Mucosa of descending colon (tissue), 3 donors: Measurements from ENCODE around the gene GSN. TPM values are rescaled to one million over a fixed set of nuclear protein-coding genes. Genes with fewer than 3 reads are reported as not detected.

Experiments used
- ATAC-seq: fragments of 200-7000 bp; cut with Tn5 transposase; one replicate; pipeline ENCODE4 v1.9.1; 2020; ENCODE audit warnings: mild to moderate bottlenecking, moderate library complexity
- DNase-seq, 3 donors: peaks; one replicate each; pipeline ENCODE4 v3.0.0-alpha.2; 2020
- H3K36me3 ChIP-seq: fragments of 200-600 bp; one replicate; pipeline ENCODE4 v1.8.0; 2021; ENCODE audit warnings: low read depth, mild to moderate bottlenecking
- H3K4me1 ChIP-seq: fragments of 200-600 bp; one replicate; pipeline ENCODE4 v1.8.0; 2021; ENCODE audit warnings: low read depth, mild to moderate bottlenecking
- H3K4me3 ChIP-seq: fragments of 200-600 bp; one replicate; pipeline ENCODE4 v1.8.0; 2021; ENCODE audit warnings: mild to moderate bottlenecking
- H3K9me3 ChIP-seq: fragments of 200-600 bp; one replicate; pipeline ENCODE4 v1.8.0; 2021; ENCODE audit warnings: mild to moderate bottlenecking
- intact Hi-C, 2 donors: fragments of 100-400 bp; cut with DNase I in 1 of 2; cut with micrococcal nuclease in 1 of 2; formaldehyde crosslinking; loops; one replicate each; pipeline versions ENCODE4 v1.11.0 to v1.11.1; 2022; cut with DNase I, micrococcal nuclease
- total RNA-seq, 3 donors: library from RNA; stranded (reverse); fragmentation: NEBNext Ultra II Directional in 2 of 3; extraction: Animal tissue kit (Norgen Biotek cat#: 25700) in 2 of 3; gene quantifications; one replicate each; pipeline versions ENCODE4 v1.2.1 to v1.2.4, GENCODE V29; 2021 to 2023
- TF ChIP-seq, protein P1 (sequence below): fragments of 200-600 bp; IDR thresholded peaks from one replicate; pipeline ENCODE4 v1.8.0; 2022; ENCODE audit warnings: antibody characterized with exemption, mild to moderate bottlenecking
- donor health status: DM: no; HTN: no; CAD: no; lungs with moderate emphysema.
- donor health status: DM: no; HTN: no; CAD: no.
- donor health status: DM: no; HTN: yes; CAD: no.

Gene GSN
- total RNA-seq, 3 donors from 2014 or later, result 443 to 952 (median 937) TPM

DNA sequence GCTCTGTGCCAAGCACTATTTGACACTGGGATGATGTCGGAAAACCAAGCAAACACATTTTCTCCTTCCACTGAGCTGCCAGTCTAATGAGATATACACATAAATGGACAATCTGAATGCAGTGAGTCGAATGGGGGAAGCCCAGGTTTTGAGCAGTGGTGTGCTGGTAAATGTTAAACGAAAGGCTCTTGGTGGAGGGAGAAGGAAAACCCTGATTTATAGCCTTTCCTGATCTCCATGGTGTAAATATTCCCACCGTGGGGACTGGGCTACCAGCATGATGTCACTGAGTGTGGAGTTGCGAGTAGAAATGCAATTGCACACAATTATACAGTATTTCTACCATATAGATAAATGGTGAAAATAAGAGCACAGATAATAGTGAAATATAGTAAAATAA lies 5.0 kb upstream of the GSN start:
- TF ChIP-seq, protein P1, sequence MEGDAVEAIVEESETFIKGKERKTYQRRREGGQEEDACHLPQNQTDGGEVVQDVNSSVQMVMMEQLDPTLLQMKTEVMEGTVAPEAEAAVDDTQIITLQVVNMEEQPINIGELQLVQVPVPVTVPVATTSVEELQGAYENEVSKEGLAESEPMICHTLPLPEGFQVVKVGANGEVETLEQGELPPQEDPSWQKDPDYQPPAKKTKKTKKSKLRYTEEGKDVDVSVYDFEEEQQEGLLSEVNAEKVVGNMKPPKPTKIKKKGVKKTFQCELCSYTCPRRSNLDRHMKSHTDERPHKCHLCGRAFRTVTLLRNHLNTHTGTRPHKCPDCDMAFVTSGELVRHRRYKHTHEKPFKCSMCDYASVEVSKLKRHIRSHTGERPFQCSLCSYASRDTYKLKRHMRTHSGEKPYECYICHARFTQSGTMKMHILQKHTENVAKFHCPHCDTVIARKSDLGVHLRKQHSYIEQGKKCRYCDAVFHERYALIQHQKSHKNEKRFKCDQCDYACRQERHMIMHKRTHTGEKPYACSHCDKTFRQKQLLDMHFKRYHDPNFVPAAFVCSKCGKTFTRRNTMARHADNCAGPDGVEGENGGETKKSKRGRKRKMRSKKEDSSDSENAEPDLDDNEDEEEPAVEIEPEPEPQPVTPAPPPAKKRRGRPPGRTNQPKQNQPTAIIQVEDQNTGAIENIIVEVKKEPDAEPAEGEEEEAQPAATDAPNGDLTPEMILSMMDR, result no peak
- DNase-seq, result no peak
- intact Hi-C loops, result loop anchor here in 1 of 2 donors (10.0 kb wide), 1 partner anchor 62 kb away; no protein-coding TSS in a partner anchor
- Histone ChIP-seq H3K4me3 (no peak overlapping the region), H3K4me1 (peaks cover 6% of the 10 kb centered on the region), H3K9me3 (no peaks in the 10 kb centered on the region), H3K36me3 (no peaks in the 10 kb centered on the region)
- ATAC-seq, result no peak

DNA sequence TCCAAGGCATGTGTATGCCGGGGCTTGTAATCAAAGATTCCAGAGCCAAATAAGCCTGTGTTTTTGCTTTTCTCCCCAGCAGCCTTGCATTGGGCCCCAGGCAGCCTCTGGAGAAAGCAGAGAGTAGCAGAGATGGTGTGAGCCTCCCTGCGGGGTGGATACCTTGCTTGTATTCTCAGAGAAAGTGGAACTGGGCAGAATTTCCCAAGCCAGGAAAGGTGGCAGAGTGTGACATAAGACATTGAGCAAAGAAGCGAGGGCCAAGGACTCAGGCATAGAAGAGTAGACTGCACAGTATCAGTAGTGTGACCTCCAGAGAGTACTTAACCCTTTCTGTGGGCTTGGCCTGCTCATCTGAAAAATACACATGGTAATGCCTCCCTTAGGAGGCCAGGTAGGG lies 1.6 kb upstream of the GSN start:
- peaks cover 29% of the 10 kb centered on the region for H3K4me1 ChIP-seq
- TF ChIP-seq, protein P1, result no peak

DNA sequence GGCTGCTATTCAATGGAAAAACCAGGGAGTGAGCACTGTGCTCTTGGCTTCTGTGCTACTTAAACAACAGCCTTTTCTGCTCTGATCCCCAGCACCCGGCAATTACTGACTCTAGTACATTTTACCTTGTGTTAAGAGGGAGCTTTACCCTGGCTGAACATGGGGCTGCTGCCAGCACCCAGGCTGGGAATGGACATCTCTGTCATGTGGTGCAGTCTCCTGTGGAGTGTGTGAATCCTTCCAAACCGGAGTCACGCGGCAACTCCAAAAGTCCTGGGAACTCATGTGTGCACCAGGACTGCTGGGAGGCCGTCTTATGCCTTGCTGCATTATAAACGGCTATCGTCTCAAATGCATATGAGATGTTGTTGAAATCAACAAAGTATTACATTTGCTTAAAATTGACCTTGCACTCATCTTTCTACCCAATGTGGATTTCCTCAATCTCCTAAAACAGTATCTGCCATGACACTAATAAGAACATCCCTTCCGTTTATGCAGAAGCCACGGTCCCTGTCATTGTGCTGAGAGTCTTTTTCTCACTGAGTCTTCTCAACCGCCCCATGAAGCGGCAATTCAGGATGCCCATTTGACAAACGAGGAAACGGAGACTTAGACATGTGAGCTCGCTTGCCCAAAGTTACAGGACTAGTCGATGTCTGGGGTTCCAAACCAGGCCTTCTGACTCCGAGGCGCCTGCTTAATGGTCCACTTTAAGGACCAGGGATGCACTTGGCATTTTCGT lies 884 bp upstream of the GSN start:
- Histone ChIP-seq H3K36me3 (no peaks in the 10 kb centered on the region), H3K4me1 (peaks cover 30% of the 10 kb centered on the region), H3K9me3 (no peaks in the 10 kb centered on the region), H3K4me3 (no peak overlapping the region)
- ATAC-seq (no peak), DNase-seq (peak in 1 of 3 donors; percentile 32)
- TF ChIP-seq, protein P1, result no peak
- intact Hi-C loops, result loop anchor here in 1 of 2 donors (10.0 kb wide), 1 partner anchor 58 kb away; no protein-coding TSS in a partner anchor

More for the DNA sequence above, 1.6 kb upstream of the GSN start:
- intact Hi-C loops, result loop anchor here in 1 of 2 donors (10.0 kb wide), 1 partner anchor 58 kb away; no protein-coding TSS in a partner anchor
- no peak for DNase-seq
- Histone ChIP-seq H3K4me3 (no peak overlapping the region), H3K9me3 (no peaks in the 10 kb centered on the region), H3K36me3 (no peaks in the 10 kb centered on the region)
- ATAC-seq, result no peak

DNA sequence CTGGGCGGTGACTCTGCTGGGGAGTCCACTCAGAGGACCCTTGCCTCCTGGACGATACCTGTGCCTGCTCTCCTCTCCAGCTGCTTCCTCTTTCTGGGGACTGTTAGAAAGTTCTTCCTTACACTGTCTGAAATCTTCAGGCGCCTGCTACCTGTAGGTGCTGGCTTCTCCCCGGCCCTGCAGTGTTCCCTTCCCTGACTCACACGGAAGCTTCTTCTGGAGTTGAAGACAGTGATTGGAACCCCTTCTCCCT lies 562 bp downstream of the GSN start:
- Histone ChIP-seq H3K4me1 (peaks cover 42% of the 10 kb centered on the region), H3K4me3 (peak overlapping the region; percentile 50), H3K36me3 (no peaks in the 10 kb centered on the region), H3K9me3 (no peaks in the 10 kb centered on the region)
- ATAC-seq (peak; percentile 60), DNase-seq (no peak)
- TF ChIP-seq, protein P1, result no peak
- intact Hi-C loops, result loop anchor here in 1 of 2 donors (10.0 kb wide), 1 partner anchor 56 kb away; no protein-coding TSS in a partner anchor

DNA sequence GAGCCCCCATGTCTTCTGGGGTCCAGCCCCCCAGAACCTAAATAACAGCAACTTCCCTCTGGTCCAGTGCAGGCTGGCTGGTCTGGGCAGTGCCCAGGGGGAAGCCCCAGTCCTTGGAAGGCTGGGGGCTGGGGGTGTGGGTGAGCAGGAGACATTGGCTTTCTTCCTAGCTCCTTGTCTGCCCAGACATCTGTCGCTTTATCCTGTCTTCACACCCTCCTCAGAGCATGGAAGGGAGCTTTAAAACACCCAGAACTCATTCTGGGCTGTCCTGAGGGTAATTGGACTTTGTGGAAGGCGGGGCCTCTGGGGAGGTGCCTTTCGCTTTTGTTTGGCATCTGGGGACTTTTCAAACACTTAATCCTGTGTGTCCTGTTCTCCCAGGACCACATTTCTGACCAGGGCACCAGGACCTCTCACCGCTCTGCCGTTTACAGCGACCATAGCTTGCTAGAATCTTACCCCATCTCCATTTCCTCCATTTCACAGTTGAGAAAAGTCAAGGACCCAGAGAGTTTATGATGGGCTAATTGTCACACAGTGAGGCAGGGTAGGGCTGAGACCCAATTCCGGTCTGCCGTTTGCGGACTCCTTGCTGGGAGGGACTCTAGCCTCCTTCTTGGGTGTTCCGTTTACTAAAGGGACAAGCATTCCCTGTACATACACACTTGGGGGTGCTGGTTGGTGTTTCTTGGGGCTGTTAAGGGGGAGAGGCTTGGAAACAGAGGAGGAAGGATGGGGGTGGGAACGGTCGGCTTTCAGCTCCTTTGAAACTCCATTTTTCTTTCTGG lies 1.1 kb downstream of the GSN start:
- H3K9me3 ChIP-seq, result no peaks in the 10 kb centered on the region
- peak; percentile 71 for ATAC-seq
- intact Hi-C loops, result loop anchor here in 1 of 2 donors (10.0 kb wide), 1 partner anchor 56 kb away; no protein-coding TSS in a partner anchor
- DNase-seq, result peak; percentile 70 to 74 (median 71)
- peak overlapping the region; percentile 50 for H3K4me3 ChIP-seq
- H3K36me3 ChIP-seq, result no peaks in the 10 kb centered on the region
- TF ChIP-seq, protein P1, result no peak
- peaks cover 42% of the 10 kb centered on the region for H3K4me1 ChIP-seq
